HG03469 (cell line): ENCODE results near the gene WDFY4.
"Not testable (repeated sequence)": the region's sequence is repeated elsewhere in the genome, so short reads cannot be mapped to it uniquely, and the experiment has no call there.

Experiments
- ATAC-seq: cut with Tn5 transposase; IDR thresholded peaks from one replicate; pipeline ENCODE4 v1.9.1; 2021; ENCODE audit warnings: mild to moderate bottlenecking, moderate library complexity, moderate number of reproducible peaks; ENCODE audit not compliant: unreplicated experiment

The WDFY4 gene

GRCh38 chr10:48684792-48685623 is at the start of gene WDFY4:
WDFY4 (plus strand) TSS chr10:48684873; CDS start chr10:48709733, 24,860 bp downstream.
- ATAC-seq, result peak; percentile 50

GRCh38 chr10:48634984-48635557 is 49.6 kb upstream of the WDFY4 start:
- no peak for ATAC-seq

- no peak for ATAC-seq
Measured at GRCh38 chr10:48636231-48636630, 48.4 kb upstream of the WDFY4 start.

GRCh38 chr10:48636901-48637300 is 47.8 kb upstream of the WDFY4 start:
- no peak for ATAC-seq

- ATAC-seq, result no peak
Measured at GRCh38 chr10:48638158-48638557, 46.5 kb upstream of the WDFY4 start.

GRCh38 chr10:48638739-48639527 is 45.7 kb upstream of the WDFY4 start:
- no peak for ATAC-seq

GRCh38 chr10:48639632-48640031 is 45.0 kb upstream of the WDFY4 start:
- ATAC-seq, result no peak

- no peak for ATAC-seq
Measured at GRCh38 chr10:48640326-48640725, 44.3 kb upstream of the WDFY4 start.

- not testable (repeated sequence) for ATAC-seq
Measured at GRCh38 chr10:48641099-48641690, 43.5 kb upstream of the WDFY4 start.

- no peak for ATAC-seq
Measured at GRCh38 chr10:48645600-48645999, 39.1 kb upstream of the WDFY4 start.

- not testable (repeated sequence) for ATAC-seq
Measured at GRCh38 chr10:48647073-48647472, 37.6 kb upstream of the WDFY4 start.

- ATAC-seq, result no peak
Measured at GRCh38 chr10:48648172-48648942, 36.3 kb upstream of the WDFY4 start.

GRCh38 chr10:48649349-48649944 is 35.2 kb upstream of the WDFY4 start:
- no peak for ATAC-seq

- ATAC-seq, result no peak
Measured at GRCh38 chr10:48651293-48651692, 33.4 kb upstream of the WDFY4 start.

- no peak for ATAC-seq
Measured at GRCh38 chr10:48651839-48652238, 32.8 kb upstream of the WDFY4 start.

- ATAC-seq, result no peak
Measured at GRCh38 chr10:48652344-48652743, 32.3 kb upstream of the WDFY4 start.

- ATAC-seq, result no peak
Measured at GRCh38 chr10:48653347-48653746, 31.3 kb upstream of the WDFY4 start.

- ATAC-seq, result no peak
Measured at GRCh38 chr10:48653944-48654698, 30.6 kb upstream of the WDFY4 start.
